IMR-90 (cell line): Measurements from ENCODE around the gene SLC39A6. TPM values are rescaled to one million over a fixed set of nuclear protein-coding genes. Genes with fewer than 3 reads are reported as not detected.

ENCODE experiments used
- ATAC-seq: fragments of 200-7000 bp; cut with Tn5 transposase; 2 replicates; pipeline ENCODE4 v1.9.1; 2020; ENCODE audit warnings: low read depth, mild to moderate bottlenecking, moderate library complexity
- BruUV-seq: library from RNA; stranded (reverse); fragments of 400-500 nt; replicated peaks from 2 replicates; lab custom pipeline; 2021; lab: Mats Ljungman, UMichigan
- CTCF ChIA-PET: fragments of 300-600 bp; formaldehyde crosslinking; extraction: SDS; loops from one replicate; lab custom pipeline; 2021; ENCODE audit warnings: antibody characterized with exemption; lab: Yijun Ruan, JAX
- POLR2A ChIA-PET: fragments of 300-600 bp; sonication (Branson Sonifier 250); formaldehyde crosslinking; loops from one replicate; lab custom pipeline; 2022; ENCODE audit warnings: antibody characterized with exemption; ENCODE audit not compliant: unreplicated experiment; lab: Charles Lee
- DNase-seq: peaks from one replicate; pipeline ENCODE4 v3.0.0; 2013
- H2AFZ ChIP-seq: replicated peaks from 2 replicates; pipeline ENCODE3; 2013; ENCODE audit warnings: low read length, mild to moderate bottlenecking; ENCODE audit not compliant: poor library complexity
- H2AK5ac ChIP-seq: 2 replicates; pipeline ENCODE4 v1.6.1; 2013; ENCODE audit warnings: low read depth, low read length, inconsistent platforms
- H2AK9ac ChIP-seq: replicated peaks from 2 replicates; pipeline ENCODE3; 2013; ENCODE audit warnings: mild to moderate bottlenecking, low read depth, low read length, moderate library complexity; ENCODE audit not compliant: poor library complexity
- H2BK120ac ChIP-seq: 2 replicates; pipeline ENCODE4 v1.6.1; 2013; ENCODE audit warnings: low read depth, low read length, inconsistent platforms
- H2BK15ac ChIP-seq: 3 replicates; pipeline ENCODE4 v1.6.1; 2013; ENCODE audit warnings: low read depth, low read length, inconsistent platforms
- H2BK20ac ChIP-seq: 2 replicates; pipeline ENCODE4 v1.6.1; 2013; ENCODE audit warnings: low read depth, mild to moderate bottlenecking, inconsistent platforms, low read length, moderate library complexity
- H2BK5ac ChIP-seq: 2 replicates; pipeline ENCODE4 v1.6.1; 2013; ENCODE audit warnings: mild to moderate bottlenecking, low read depth, low read length, inconsistent platforms; ENCODE audit not compliant: poor library complexity, severe bottlenecking
- H3K14ac ChIP-seq: replicated peaks from 2 replicates; pipeline ENCODE4 v1.6.1; 2013; ENCODE audit warnings: low read depth, low read length, inconsistent platforms
- H3K18ac ChIP-seq: 2 replicates; pipeline ENCODE4 v1.6.1; 2013; ENCODE audit warnings: low read depth, low read length, control low read depth
- H3K23ac ChIP-seq: 2 replicates; pipeline ENCODE4 v1.6.1; 2013; ENCODE audit warnings: low read depth, low read length, inconsistent platforms
- H3K27ac ChIP-seq: 2 replicates; pipeline ENCODE4 v1.5.1; 2013; ENCODE audit warnings: mild to moderate bottlenecking, control low read depth, low read length; ENCODE audit not compliant: insufficient read depth
- H3K27me3 ChIP-seq: 2 replicates; pipeline ENCODE4 v1.6.1; 2013; ENCODE audit warnings: low read length; ENCODE audit not compliant: control insufficient read depth, insufficient read depth
- H3K36me3 ChIP-seq: 2 replicates; pipeline ENCODE4 v1.6.1; 2013; ENCODE audit warnings: low read length, mixed read lengths; ENCODE audit not compliant: control insufficient read depth, insufficient read depth
- H3K4ac ChIP-seq: 2 replicates; pipeline ENCODE4 v1.6.1; 2013; ENCODE audit warnings: low read depth, low read length, inconsistent platforms
- H3K4me1 ChIP-seq: 2 replicates; pipeline ENCODE4 v1.6.1; 2013; ENCODE audit warnings: low read length, mixed read lengths; ENCODE audit not compliant: control insufficient read depth, insufficient read depth
- H3K4me2 ChIP-seq: 2 replicates; pipeline ENCODE4 v1.6.1; 2013; ENCODE audit warnings: low read depth, mild to moderate bottlenecking, control low read depth, low read length, moderate library complexity
- H3K4me3 ChIP-seq: 2 replicates; pipeline ENCODE4 v1.5.1; 2013; ENCODE audit warnings: low read depth, mild to moderate bottlenecking, control low read depth, low read length, moderate library complexity; ENCODE audit not compliant: insufficient read depth
- H3K56ac ChIP-seq: 2 replicates; pipeline ENCODE4 v1.6.1; 2013; ENCODE audit warnings: low read length, inconsistent platforms; ENCODE audit not compliant: insufficient read depth; ENCODE audit errors: extremely low read depth
- H3K79me1 ChIP-seq, 2 experiments: 2 replicates each; pipeline ENCODE4 v1.6.1; 2013; ENCODE audit warnings: low read length in 2 of 2, inconsistent platforms in 1 of 2, low read depth in 1 of 2
- H3K9ac ChIP-seq: 2 replicates; pipeline ENCODE4 v1.6.1; 2013; ENCODE audit warnings: low read depth, low read length, control low read depth
- H3K9me1 ChIP-seq: 2 replicates; pipeline ENCODE4 v1.6.1; 2013; ENCODE audit warnings: low read length, inconsistent platforms; ENCODE audit not compliant: insufficient read depth
- H3K9me3 ChIP-seq: 2 replicates; pipeline ENCODE4 v1.6.1; 2013; ENCODE audit warnings: low read length; ENCODE audit not compliant: control insufficient read depth, insufficient read depth
- H4K20me1 ChIP-seq: 2 replicates; pipeline ENCODE4 v1.6.1; 2013; ENCODE audit warnings: low read length, inconsistent platforms; ENCODE audit not compliant: insufficient read depth
- H4K5ac ChIP-seq: 2 replicates; pipeline ENCODE4 v1.6.1; 2013; ENCODE audit warnings: mild to moderate bottlenecking, low read depth, low read length, control low read depth
- H4K8ac ChIP-seq, 2 experiments: 2 replicates each; pipeline ENCODE4 v1.6.1; 2013; ENCODE audit warnings: low read depth in 2 of 2, low read length in 2 of 2, control low read depth in 1 of 2, inconsistent platforms in 1 of 2
- H4K91ac ChIP-seq: 2 replicates; pipeline ENCODE4 v1.6.1; 2013; ENCODE audit warnings: low read depth, low read length, inconsistent platforms; ENCODE audit not compliant: insufficient read depth
- BHLHE40 ChIP-seq: fragments of 150-350 bp; IDR thresholded peaks from 2 replicates; pipeline ENCODE4 v1.6.1; 2016; ENCODE audit warnings: mild to moderate bottlenecking, low read depth, low read length
- CEBPB ChIP-seq: IDR thresholded peaks from 2 replicates; pipeline ENCODE4 v1.6.1; 2012; ENCODE audit warnings: low read depth, low read length, improper control_type of control experiment
- CHD1 ChIP-seq: IDR thresholded peaks from 2 replicates; pipeline ENCODE4 v1.6.1; 2012; ENCODE audit warnings: low read depth, low read length, improper control_type of control experiment
- CTCF ChIP-seq: conservative IDR thresholded peaks from 2 replicates; pipeline ENCODE4 v1.5.1; 2012; ENCODE audit warnings: mild to moderate bottlenecking, low read depth, low read length, improper control_type of control experiment
- ELK1 ChIP-seq: fragments of 150-350 bp; IDR thresholded peaks from 2 replicates; pipeline ENCODE4 v1.6.1; 2016; ENCODE audit warnings: low read depth, mild to moderate bottlenecking, low read length, moderate library complexity, borderline replicate concordance
- FOS ChIP-seq: fragments of 150-350 bp; IDR thresholded peaks from 2 replicates; pipeline ENCODE4 v1.6.1; 2016; ENCODE audit warnings: low read depth, low read length
- MAFK ChIP-seq: IDR thresholded peaks from 2 replicates; pipeline ENCODE4 v1.6.1; 2012; ENCODE audit warnings: low read depth, low read length, improper control_type of control experiment
- MAZ ChIP-seq: IDR thresholded peaks from 2 replicates; pipeline ENCODE4 v1.6.1; 2012; ENCODE audit warnings: low read depth, mild to moderate bottlenecking, low read length, improper control_type of control experiment, moderate library complexity, borderline replicate concordance
- MXI1 ChIP-seq: IDR thresholded peaks from 2 replicates; pipeline ENCODE4 v1.6.1; 2012; ENCODE audit warnings: low read depth, mild to moderate bottlenecking, low read length, moderate library complexity, borderline replicate concordance
- NFE2L2 ChIP-seq: fragments of 150-350 bp; IDR thresholded peaks from 2 replicates; pipeline ENCODE4 v1.6.1; 2016; ENCODE audit warnings: low read depth, mild to moderate bottlenecking, low read length
- POLR2A ChIP-seq: IDR thresholded peaks from 2 replicates; pipeline ENCODE4 v1.6.1; 2012; ENCODE audit warnings: mild to moderate bottlenecking, low read depth, low read length
- RAD21 ChIP-seq: IDR thresholded peaks from 2 replicates; pipeline ENCODE4 v1.6.1; 2012; ENCODE audit warnings: low read length, improper control_type of control experiment
- RCOR1 ChIP-seq: IDR thresholded peaks from 2 replicates; pipeline ENCODE4 v1.6.1; 2012; ENCODE audit warnings: mild to moderate bottlenecking, low read length, improper control_type of control experiment; ENCODE audit not compliant: insufficient replicate concordance
- RFX5 ChIP-seq: IDR thresholded peaks from 2 replicates; pipeline ENCODE4 v1.8.0; 2012; ENCODE audit warnings: low read depth, mild to moderate bottlenecking, low read length, moderate library complexity
- SMC3 ChIP-seq: fragments of 150-350 bp; IDR thresholded peaks from 2 replicates; pipeline ENCODE4 v1.6.1; 2016; ENCODE audit warnings: low read depth, mild to moderate bottlenecking, antibody characterized with exemption, low read length, moderate library complexity
- USF2 ChIP-seq: fragments of 150-350 bp; IDR thresholded peaks from 2 replicates; pipeline ENCODE4 v1.6.1; 2017; ENCODE audit warnings: mild to moderate bottlenecking, antibody characterized with exemption, low read length, low read depth
- WGBS, 2 experiments: methylation state at CpG; one replicate each; pipeline versions ENCODE4 v1.1.5 to v1.1.7; 2013; ENCODE audit warnings: missing lambda C conversion rate in 2 of 2; ENCODE audit not compliant: insufficient read length in 1 of 2; ENCODE audit errors: extremely low coverage in 2 of 2; 5-methylcytosine and 5-hydroxymethylcytosine counted together
- dilution Hi-C: fragments of 300-500 bp; cut with HindIII; formaldehyde crosslinking; loops from one replicate; pipeline ENCODE4 v1.14.3; 2018; ENCODE audit warnings: low sequenced_read_pairs; ENCODE audit not compliant: unreplicated experiment
- in situ Hi-C: fragments of 300-500 bp; cut with MboI; formaldehyde crosslinking; loops from 3 replicates; pipeline ENCODE4 v1.14.3; 2019; ENCODE audit warnings: low sequenced_read_pairs, inconsistent platforms, mixed read lengths
- intact Hi-C: fragments of 100-400 bp; cut with micrococcal nuclease; formaldehyde crosslinking; loops from 2 replicates; pipeline ENCODE4 v1.10.0; 2022
- polyA plus RNA-seq, 3 experiments: library from polyadenylated mRNA; depleted of rRNA; stranded (reverse); fragments of >200 nt; gene quantifications; 2 replicates each; pipeline ENCODE4 v1.2.3, GENCODE V29; 2012; ENCODE audit warnings: low replicate concordance in 1 of 3
- total RNA-seq: library from RNA; depleted of rRNA; stranded (reverse); fragments of >200 nt; gene quantifications from 2 replicates; pipeline ENCODE4 v1.2.3, GENCODE V29; 2012

SLC39A6 gene
- total and polyA plus RNA-seq, 2 of the 4 experiments (the other 2 are of a cell fraction), result 48.7 to 91.9 TPM

GRCh38 chr18:36176177-36176584 lies 47.0 kb upstream of the SLC39A6 start:
- no CpG with 5 or more reads among the region's 2 CpGs for WGBS, 2 experiments
- Histone ChIP-seq H3K9ac (no peak overlapping the region), H3K36me3 (peaks cover 26% of the 10 kb centered on the region), H3K79me1 (peaks cover 3 to 5% of the 10 kb centered on the region in 2 experiments; a peak in 2 of 4 replicates), H2AK9ac (no peak overlapping the region), H2BK5ac (no peak overlapping the region), H3K27ac (peak overlapping the region; percentile 48; the same call in 1 of the 2 replicates), H3K56ac (no peak overlapping the region), H2AFZ (no peak overlapping the region), H2AK5ac (no peak overlapping the region), H4K5ac (peak overlapping the region; percentile 44), H3K18ac (no peak overlapping the region), H3K14ac (no peak overlapping the region), H4K20me1 (peaks cover 4% of the 10 kb centered on the region; the same call in 1 of the 2 replicates), H3K23ac (no peak overlapping the region), H2BK15ac (no peak overlapping the region), H4K8ac (no peak overlapping the region), H3K4ac (no peak overlapping the region), H3K9me1 (peaks cover 11% of the 10 kb centered on the region), H4K91ac (no peak overlapping the region; the same call in 1 of the 2 replicates), H3K4me1 (peaks cover 5% of the 10 kb centered on the region), H3K27me3 (no peaks in the 10 kb centered on the region), H2BK20ac (no peak overlapping the region), H3K4me2 (no peak overlapping the region), H3K9me3 (no peaks in the 10 kb centered on the region), H2BK120ac (no peak overlapping the region), H3K4me3 (no peak overlapping the region)
- ChIA-PET POLR2A (no interaction called here), CTCF (no interaction called here)
- intact Hi-C loops (no loop called here), in situ Hi-C loops (no loop called here), dilution Hi-C loops (no loop called here)
- no TSS peak for BruUV-seq
- TF ChIP-seq BHLHE40 (no peak), FOS (no peak), NFE2L2 (no peak), USF2 (no peak), RAD21 (no peak), SMC3 (no peak), MAFK (no peak), ELK1 (no peak), CHD1 (no peak), MXI1 (no peak), RCOR1 (no peak), RFX5 (no peak), CEBPB (no peak), POLR2A (no peak), CTCF (no peak), MAZ (no peak)
- DNase-seq, result no peak
- ATAC-seq, result no peak
